Activated CD4-positive, alpha-beta T cell treated with anti-CD3 and anti-CD28 coated beads, Interleukin-2, amount 10 ng/mL, durations not matched to agents 7 days and 5 days (primary cell): ENCODE results near the gene FANCI. TPM values are rescaled to one million over a fixed set of nuclear protein-coding genes. Genes with fewer than 3 reads are reported as not detected.

Experiments
- CTCF ChIA-PET: fragments of 350-600 bp; sonication (Branson Sonifier 250); formaldehyde crosslinking; loops from one replicate; lab custom pipeline; 2021; ENCODE audit warnings: antibody characterized with exemption; lab: Charles Lee
- POLR2A ChIA-PET: fragments of 350-600 bp; sonication (Branson Sonifier 250); formaldehyde crosslinking; loops from one replicate; lab custom pipeline; 2021; ENCODE audit warnings: antibody characterized with exemption; lab: Charles Lee
- DNase-seq: peaks from one replicate; pipeline ENCODE4 v3.0.0-alpha.2; 2020
- H3K27ac Mint-ChIP-seq: one replicate; pipeline ENCODE4 v1.8.0; 2021; ENCODE audit warnings: mild to moderate bottlenecking, moderate library complexity, mixed read lengths
- H3K27me3 Mint-ChIP-seq: one replicate; pipeline ENCODE4 v1.8.0; 2021; ENCODE audit warnings: mixed read lengths
- H3K36me3 Mint-ChIP-seq: one replicate; pipeline ENCODE4 v1.8.0; 2021; ENCODE audit warnings: low read depth, mixed read lengths
- H3K4me1 Mint-ChIP-seq: one replicate; pipeline ENCODE4 v1.8.0; 2021; ENCODE audit warnings: mixed read lengths
- H3K4me3 Mint-ChIP-seq: one replicate; pipeline ENCODE4 v1.8.0; 2021; ENCODE audit warnings: mild to moderate bottlenecking, moderate library complexity, mixed read lengths
- H3K9me3 Mint-ChIP-seq: one replicate; pipeline ENCODE4 v1.8.0; 2021; ENCODE audit warnings: mixed read lengths
- total RNA-seq, 2 experiments: library from RNA; stranded (reverse); gene quantifications; one replicate each; pipeline ENCODE4 v1.2.3, GENCODE V29; 2021

FANCI gene
- total RNA-seq, 2 experiments from 2014 or later = 203 to 210 TPM

- ChIA-PET POLR2A (interaction anchor here (0.6 kb wide), 1 partner anchor 572 kb away, joined by 6 read pairs; no protein-coding TSS in a partner anchor), CTCF (interaction anchor here (1.3 kb wide), 1 partner anchor 17 kb away, joined by 8 read pairs; no protein-coding TSS in a partner anchor)
- Mint-ChIP-seq H3K9me3 (no peaks in the 10 kb centered on the region), H3K27ac (no peak overlapping the region), H3K4me1 (peaks cover 6% of the 10 kb centered on the region), H3K36me3 (no peaks in the 10 kb centered on the region), H3K27me3 (peaks cover 10% of the 10 kb centered on the region), H3K4me3 (no peak overlapping the region)
- no peak for DNase-seq
These were observed 97.7 kb downstream of the FANCI start for GRCh38 chr15:89341316-89342005.

- Mint-ChIP-seq H3K4me3 (no peak overlapping the region), H3K27me3 (peaks cover 10% of the 10 kb centered on the region), H3K27ac (no peak overlapping the region), H3K9me3 (no peaks in the 10 kb centered on the region), H3K4me1 (peaks cover under 1% of the 10 kb centered on the region), H3K36me3 (no peaks in the 10 kb centered on the region)
- ChIA-PET CTCF (interaction anchor here (5.0 kb wide), 1 partner anchor 15 kb away, joined by 30 read pairs; no protein-coding TSS in a partner anchor), POLR2A (no interaction called here)
- DNase-seq = no peak
These were observed 99.1 kb downstream of the FANCI start for GRCh38 chr15:89342840-89343239.

- Mint-ChIP-seq H3K4me1 (peaks cover 4% of the 10 kb centered on the region), H3K9me3 (no peaks in the 10 kb centered on the region), H3K4me3 (no peak overlapping the region), H3K27me3 (peaks cover 6% of the 10 kb centered on the region), H3K36me3 (no peaks in the 10 kb centered on the region), H3K27ac (no peak overlapping the region)
- DNase-seq = no peak
- ChIA-PET POLR2A (no interaction called here), CTCF (interaction anchor here (1.5 to 5.0 kb wide), 2 partner anchors 13 to 97 kb away, joined by 4 to 30 read pairs; no protein-coding TSS in a partner anchor)
These were observed 101.5 kb downstream of the FANCI start for GRCh38 chr15:89345248-89345647.

GRCh38 chr15:89346516-89347231 is 102.9 kb downstream of the FANCI start:
- Mint-ChIP-seq H3K27ac (no peak overlapping the region), H3K9me3 (no peaks in the 10 kb centered on the region), H3K4me1 (peaks cover 4% of the 10 kb centered on the region), H3K4me3 (no peak overlapping the region), H3K27me3 (peaks cover 6% of the 10 kb centered on the region), H3K36me3 (no peaks in the 10 kb centered on the region)
- POLR2A ChIA-PET = no interaction called here
- DNase-seq = no peak
- CTCF ChIA-PET = interaction anchor here (0.6 to 5.0 kb wide), 4 partner anchors 11 to 437 kb away, joined by 3 to 30 read pairs (median 4); no protein-coding TSS in a partner anchor

GRCh38 chr15:89349206-89349558 is 105.4 kb downstream of the FANCI start:
- no peaks in the 10 kb centered on the region for H3K36me3 Mint-ChIP-seq
- ChIA-PET POLR2A (no interaction called here), CTCF (interaction anchor here (1.4 kb wide), 1 partner anchor 9 kb away, joined by 10 read pairs; no protein-coding TSS in a partner anchor)
- DNase-seq = no peak
- H3K4me1 Mint-ChIP-seq = peaks cover 4% of the 10 kb centered on the region
- peaks cover 8% of the 10 kb centered on the region for H3K27me3 Mint-ChIP-seq
- H3K9me3 Mint-ChIP-seq = no peaks in the 10 kb centered on the region
- no peak overlapping the region for H3K4me3 Mint-ChIP-seq
- H3K27ac Mint-ChIP-seq = no peak overlapping the region

- H3K27me3 Mint-ChIP-seq = peaks cover 26% of the 10 kb centered on the region
- H3K4me1 Mint-ChIP-seq = peaks cover 4% of the 10 kb centered on the region
- no peak for DNase-seq
- H3K27ac Mint-ChIP-seq = no peak overlapping the region
- H3K9me3 Mint-ChIP-seq = no peaks in the 10 kb centered on the region
- H3K36me3 Mint-ChIP-seq = no peaks in the 10 kb centered on the region
- no peak overlapping the region for H3K4me3 Mint-ChIP-seq
- ChIA-PET POLR2A (no interaction called here), CTCF (interaction anchor here (0.7 to 1.5 kb wide), 2 partner anchors 55 to 140 kb away, joined by 3 to 4 read pairs; no protein-coding TSS in a partner anchor)
These were observed 108.7 kb downstream of the FANCI start for GRCh38 chr15:89352476-89352875.

GRCh38 chr15:89353991-89354390 is 110.2 kb downstream of the FANCI start:
- no peak for DNase-seq
- Mint-ChIP-seq H3K27ac (no peak overlapping the region), H3K9me3 (no peaks in the 10 kb centered on the region), H3K27me3 (peaks cover 35% of the 10 kb centered on the region), H3K4me1 (peaks cover 4% of the 10 kb centered on the region), H3K4me3 (no peak overlapping the region), H3K36me3 (no peaks in the 10 kb centered on the region)
- CTCF ChIA-PET = interaction anchor here (0.7 to 1.5 kb wide), 2 partner anchors 53 kb away, joined by 3 to 4 read pairs; no protein-coding TSS in a partner anchor
- POLR2A ChIA-PET = no interaction called here

GRCh38 chr15:89356634-89357298 is 113.0 kb downstream of the FANCI start:
- Mint-ChIP-seq H3K9me3 (no peaks in the 10 kb centered on the region), H3K4me1 (peaks cover 8% of the 10 kb centered on the region), H3K36me3 (no peaks in the 10 kb centered on the region), H3K27ac (no peak overlapping the region), H3K4me3 (no peak overlapping the region), H3K27me3 (peaks cover 61% of the 10 kb centered on the region)
- DNase-seq = no peak
- ChIA-PET CTCF (interaction anchor here (0.8 to 5.7 kb wide), 7 partner anchors 12 to 325 kb away, joined by 3 to 71 read pairs (median 47); no protein-coding TSS in a partner anchor), POLR2A (no interaction called here)

GRCh38 chr15:89358435-89358754 is 114.6 kb downstream of the FANCI start:
- ChIA-PET POLR2A (no interaction called here), CTCF (interaction anchor here (0.6 to 5.7 kb wide), 42 partner anchors 8 to 1597 kb away, joined by 3 to 71 read pairs (median 6); partner anchors contain the start of genes ABHD2 and POLG)
- no peak for DNase-seq
- peaks cover 10% of the 10 kb centered on the region for H3K4me1 Mint-ChIP-seq
- peak overlapping the region; percentile 74 for H3K4me3 Mint-ChIP-seq
- H3K36me3 Mint-ChIP-seq = no peaks in the 10 kb centered on the region
- no peaks in the 10 kb centered on the region for H3K9me3 Mint-ChIP-seq
- H3K27me3 Mint-ChIP-seq = peaks cover 69% of the 10 kb centered on the region
- no peak overlapping the region for H3K27ac Mint-ChIP-seq

- ChIA-PET POLR2A (no interaction called here), CTCF (interaction anchor here (0.6 to 5.7 kb wide), 44 partner anchors 8 to 1597 kb away, joined by 3 to 71 read pairs (median 6); partner anchors contain the start of genes ABHD2 and POLG)
- peaks cover 72% of the 10 kb centered on the region for H3K27me3 Mint-ChIP-seq
- H3K4me1 Mint-ChIP-seq = peaks cover 10% of the 10 kb centered on the region
- H3K9me3 Mint-ChIP-seq = no peaks in the 10 kb centered on the region
- H3K27ac Mint-ChIP-seq = no peak overlapping the region
- peak; percentile 82 for DNase-seq
- no peaks in the 10 kb centered on the region for H3K36me3 Mint-ChIP-seq
- H3K4me3 Mint-ChIP-seq = peak overlapping the region; percentile 74
These were observed 115.1 kb downstream of the FANCI start for GRCh38 chr15:89358755-89359439.

GRCh38 chr15:89359471-89360293 is 115.9 kb downstream of the FANCI start:
- Mint-ChIP-seq H3K27ac (no peak overlapping the region), H3K27me3 (peaks cover 77% of the 10 kb centered on the region), H3K4me1 (peaks cover 10% of the 10 kb centered on the region), H3K36me3 (no peaks in the 10 kb centered on the region), H3K4me3 (peak overlapping the region; percentile 40), H3K9me3 (no peaks in the 10 kb centered on the region)
- DNase-seq = no peak
- POLR2A ChIA-PET = no interaction called here
- CTCF ChIA-PET = interaction anchor here (0.8 to 5.7 kb wide), 35 partner anchors 9 to 570 kb away, joined by 3 to 71 read pairs (median 8); partner anchors contain the start of genes ABHD2 and POLG
